Prostate gland (tissue), 2 donors: ENCODE results near the gene EGLN2. TPM values are rescaled to one million over a fixed set of nuclear protein-coding genes. Genes with fewer than 3 reads are reported as not detected.

Experiments used
- DNase-seq: peaks from one replicate; pipeline ENCODE4 v3.0.0-alpha.2; 2019; ENCODE audit warnings: low spot score
- H3K27ac ChIP-seq, 2 donors: fragments of 200-600 bp; sonication (generic); 2 replicates each; pipeline ENCODE4 v1.5.1; 2017 to 2019
- H3K27me3 ChIP-seq: fragments of 200-600 bp; sonication (generic); replicated peaks from 2 replicates; pipeline ENCODE4 v1.5.1; 2019; ENCODE audit not compliant: insufficient read depth
- H3K36me3 ChIP-seq, 2 donors: fragments of 200-600 bp; sonication (generic); 1 replicate in 1 of 2; 2 replicates in 1 of 2; pipeline versions ENCODE4 v1.5.1 to v1.8.1; 2017 to 2019
- H3K4me1 ChIP-seq: fragments of 200-600 bp; sonication (generic); replicated peaks from 2 replicates; pipeline ENCODE4 v1.5.1; 2019
- H3K4me3 ChIP-seq, 2 donors: fragments of 200-600 bp; sonication (generic); 2 replicates each; pipeline ENCODE4 v1.5.1; 2017 to 2019
- H3K9me3 ChIP-seq: fragments of 200-600 bp; sonication (generic); 2 replicates; pipeline ENCODE4 v1.5.1; 2017
- CTCF ChIP-seq, 4 experiments: fragments of 200-600 bp in 2 of 4; fragments of 450-650 bp in 2 of 4; sonication (generic) in 2 of 4; IDR thresholded peaks; 1 replicate in 3 of 4; 2 replicates in 1 of 4; pipeline ENCODE4 v1.5.1; 2016 to 2019; ENCODE audit warnings: antibody characterized with exemption in 4 of 4, mild to moderate bottlenecking in 2 of 4, moderate library complexity in 2 of 4
- POLR2A ChIP-seq: fragments of 450-650 bp; IDR thresholded peaks from one replicate; pipeline ENCODE4 v1.6.1; 2016; ENCODE audit warnings: antibody characterized with exemption, mild to moderate bottlenecking
- POLR2AphosphoS5 ChIP-seq: sonication (generic); formaldehyde crosslinking; IDR thresholded peaks from one replicate; pipeline ENCODE4 v1.6.1; 2017; ENCODE audit warnings: antibody characterized with exemption
- WGBS: methylation state at CpG from one replicate; pipeline ENCODE4 v1.1.5; 2018; 5-methylcytosine and 5-hydroxymethylcytosine counted together
- intact Hi-C: fragments of 100-400 bp; cut with DNase I; formaldehyde crosslinking; loops from one replicate; pipeline ENCODE4 v1.14.2; 2022
- total RNA-seq, 2 donors: library from RNA; depleted of rRNA; stranded (reverse); fragments of >200 nt; gene quantifications; one replicate each; pipeline ENCODE4 v1.1.0, GENCODE V29; 2016

Gene EGLN2
- total RNA-seq, 2 donors from 2014 or later = 62.6 to 213 TPM

- Histone ChIP-seq H3K4me1 (peaks cover 67% of the 10 kb centered on the region), H3K27me3 (no peaks in the 10 kb centered on the region), H3K36me3 (peaks cover 0 to 6% of the 10 kb centered on the region in 2 donors), H3K9me3 (no peaks in the 10 kb centered on the region), H3K27ac (peak overlapping the region; percentile 72 to 97), H3K4me3 (peak overlapping the region in 1 of 2 donors; percentile 6)
- no peak for DNase-seq
- intact Hi-C loops = no loop called here
- 12% methylated on average over 11 of the region's 11 CpGs for WGBS
- peak; percentile 24 for TF ChIP-seq POLR2A
- peak; percentile 43 for TF ChIP-seq POLR2AphosphoS5
- TF ChIP-seq CTCF (IDR thresholded peaks at IDR 0.05) = no peak
Measured at GRCh38 chr19:40802300-40803169, 3.5 kb downstream of the EGLN2 start.

- no peak for DNase-seq
- TF ChIP-seq POLR2A = peak; percentile 49
- no peak for TF ChIP-seq POLR2AphosphoS5
- no peaks in the 10 kb centered on the region for H3K27me3 ChIP-seq
- H3K27ac ChIP-seq = peak overlapping the region; percentile 72 to 97
- peaks cover 67% of the 10 kb centered on the region for H3K4me1 ChIP-seq
- H3K36me3 ChIP-seq = peaks cover 0 to 6% of the 10 kb centered on the region in 2 donors
- H3K4me3 ChIP-seq = no peak overlapping the region
- no peaks in the 10 kb centered on the region for H3K9me3 ChIP-seq
- WGBS = 35% methylated on average over 9 of the region's 9 CpGs
- intact Hi-C loops = no loop called here
Measured at GRCh38 chr19:40803170-40803856, 4.3 kb downstream of the EGLN2 start.

GRCh38 chr19:40803857-40804782, 5.1 kb downstream of the EGLN2 start:
- Histone ChIP-seq H3K27me3 (no peaks in the 10 kb centered on the region), H3K36me3 (peaks cover 0 to 6% of the 10 kb centered on the region in 2 donors), H3K4me3 (no peak overlapping the region), H3K4me1 (peaks cover 67% of the 10 kb centered on the region), H3K9me3 (no peaks in the 10 kb centered on the region), H3K27ac (peak overlapping the region; percentile 72 to 97)
- peak; percentile 66 for DNase-seq
- TF ChIP-seq CTCF (IDR thresholded peaks at IDR 0.05) = no peak
- TF ChIP-seq POLR2AphosphoS5 = peak; percentile 66
- WGBS = 63% methylated on average over 5 of the region's 6 CpGs
- intact Hi-C loops = no loop called here

GRCh38 chr19:40804783-40805242, 5.8 kb downstream of the EGLN2 start:
- peak; percentile 63 for DNase-seq
- no peak overlapping the region for H3K4me3 ChIP-seq
- H3K27ac ChIP-seq = peak overlapping the region; percentile 72 to 97
- peaks cover 67% of the 10 kb centered on the region for H3K4me1 ChIP-seq
- no peaks in the 10 kb centered on the region for H3K9me3 ChIP-seq
- WGBS = 13% methylated on average over 7 of the region's 7 CpGs
- intact Hi-C loops = loop anchor here (5.0 kb wide), 1 partner anchor 143 kb away; no protein-coding TSS in a partner anchor
- no peaks in the 10 kb centered on the region for H3K27me3 ChIP-seq
- TF ChIP-seq POLR2AphosphoS5 (no peak), CTCF (IDR thresholded peaks at IDR 0.05) (peak in 1 of 4 experiments; percentile 2), POLR2A (no peak)
- H3K36me3 ChIP-seq = peaks cover 0 to 6% of the 10 kb centered on the region in 2 donors
